Measurements from ENCODE around the gene ARHGEF7.

DNA sequence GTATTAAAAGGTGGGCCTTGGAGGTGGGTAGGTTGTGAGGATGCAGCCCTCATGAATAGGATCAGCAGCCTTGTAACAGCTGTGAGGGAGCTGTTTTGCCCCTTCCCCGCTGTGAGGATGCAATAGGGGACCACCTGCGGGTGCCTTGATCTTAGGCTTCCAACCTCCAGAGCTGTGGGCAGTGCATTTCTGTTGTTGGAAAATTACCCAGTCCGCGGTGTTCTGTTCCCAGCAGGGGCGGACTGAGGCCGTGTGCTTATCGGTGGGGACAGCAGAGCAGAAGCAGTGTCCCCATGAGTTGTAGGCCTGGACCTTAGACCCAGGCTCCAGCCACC is 150.6 kb downstream of the ARHGEF7 start:
- TF ChIP-seq, protein P1, sequence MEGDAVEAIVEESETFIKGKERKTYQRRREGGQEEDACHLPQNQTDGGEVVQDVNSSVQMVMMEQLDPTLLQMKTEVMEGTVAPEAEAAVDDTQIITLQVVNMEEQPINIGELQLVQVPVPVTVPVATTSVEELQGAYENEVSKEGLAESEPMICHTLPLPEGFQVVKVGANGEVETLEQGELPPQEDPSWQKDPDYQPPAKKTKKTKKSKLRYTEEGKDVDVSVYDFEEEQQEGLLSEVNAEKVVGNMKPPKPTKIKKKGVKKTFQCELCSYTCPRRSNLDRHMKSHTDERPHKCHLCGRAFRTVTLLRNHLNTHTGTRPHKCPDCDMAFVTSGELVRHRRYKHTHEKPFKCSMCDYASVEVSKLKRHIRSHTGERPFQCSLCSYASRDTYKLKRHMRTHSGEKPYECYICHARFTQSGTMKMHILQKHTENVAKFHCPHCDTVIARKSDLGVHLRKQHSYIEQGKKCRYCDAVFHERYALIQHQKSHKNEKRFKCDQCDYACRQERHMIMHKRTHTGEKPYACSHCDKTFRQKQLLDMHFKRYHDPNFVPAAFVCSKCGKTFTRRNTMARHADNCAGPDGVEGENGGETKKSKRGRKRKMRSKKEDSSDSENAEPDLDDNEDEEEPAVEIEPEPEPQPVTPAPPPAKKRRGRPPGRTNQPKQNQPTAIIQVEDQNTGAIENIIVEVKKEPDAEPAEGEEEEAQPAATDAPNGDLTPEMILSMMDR (conservative IDR thresholded peaks at IDR 0.05; ENCODE audit: low read depth in 2 of 2), result no peak
- TF ChIP-seq POLR2AphosphoS5 (IDR thresholded peaks at IDR 0.05; ENCODE audit: low read depth) (no peak), EZH2phosphoT487 (IDR thresholded peaks at IDR 0.05; ENCODE audit: unreplicated experiment) (no peak), JUNB (IDR thresholded peaks at IDR 0.05; ENCODE audit: unreplicated experiment) (no peak), CREB1 (CRISPR knock-in tag; IDR thresholded peaks at IDR 0.05; ENCODE audit: low read depth) (no peak), EZH2 (IDR thresholded peaks at IDR 0.05; ENCODE audit: low read depth, unreplicated experiment) (no peak)
- TF ChIP-seq, protein P2, sequence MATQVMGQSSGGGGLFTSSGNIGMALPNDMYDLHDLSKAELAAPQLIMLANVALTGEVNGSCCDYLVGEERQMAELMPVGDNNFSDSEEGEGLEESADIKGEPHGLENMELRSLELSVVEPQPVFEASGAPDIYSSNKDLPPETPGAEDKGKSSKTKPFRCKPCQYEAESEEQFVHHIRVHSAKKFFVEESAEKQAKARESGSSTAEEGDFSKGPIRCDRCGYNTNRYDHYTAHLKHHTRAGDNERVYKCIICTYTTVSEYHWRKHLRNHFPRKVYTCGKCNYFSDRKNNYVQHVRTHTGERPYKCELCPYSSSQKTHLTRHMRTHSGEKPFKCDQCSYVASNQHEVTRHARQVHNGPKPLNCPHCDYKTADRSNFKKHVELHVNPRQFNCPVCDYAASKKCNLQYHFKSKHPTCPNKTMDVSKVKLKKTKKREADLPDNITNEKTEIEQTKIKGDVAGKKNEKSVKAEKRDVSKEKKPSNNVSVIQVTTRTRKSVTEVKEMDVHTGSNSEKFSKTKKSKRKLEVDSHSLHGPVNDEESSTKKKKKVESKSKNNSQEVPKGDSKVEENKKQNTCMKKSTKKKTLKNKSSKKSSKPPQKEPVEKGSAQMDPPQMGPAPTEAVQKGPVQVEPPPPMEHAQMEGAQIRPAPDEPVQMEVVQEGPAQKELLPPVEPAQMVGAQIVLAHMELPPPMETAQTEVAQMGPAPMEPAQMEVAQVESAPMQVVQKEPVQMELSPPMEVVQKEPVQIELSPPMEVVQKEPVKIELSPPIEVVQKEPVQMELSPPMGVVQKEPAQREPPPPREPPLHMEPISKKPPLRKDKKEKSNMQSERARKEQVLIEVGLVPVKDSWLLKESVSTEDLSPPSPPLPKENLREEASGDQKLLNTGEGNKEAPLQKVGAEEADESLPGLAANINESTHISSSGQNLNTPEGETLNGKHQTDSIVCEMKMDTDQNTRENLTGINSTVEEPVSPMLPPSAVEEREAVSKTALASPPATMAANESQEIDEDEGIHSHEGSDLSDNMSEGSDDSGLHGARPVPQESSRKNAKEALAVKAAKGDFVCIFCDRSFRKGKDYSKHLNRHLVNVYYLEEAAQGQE (IDR thresholded peaks at IDR 0.05; ENCODE audit: unreplicated experiment), result no peak

Data from GM23338 (cell line).